Retinal pigment epithelial cell (primary cell): Measurements from ENCODE around the gene N4BP2.

ENCODE experiments used
- DNase-seq: peaks from one replicate; pipeline ENCODE4 v3.0.0-alpha.2; 2010; ENCODE audit warnings: low read depth
- H3K4me3 ChIP-seq: 2 replicates; pipeline ENCODE4 v1.5.1; 2011; ENCODE audit warnings: mild to moderate bottlenecking, low read length, control low read depth, moderate library complexity
- TF ChIP-seq, protein P1 (sequence below): conservative IDR thresholded peaks from 2 replicates; pipeline ENCODE4 v1.5.1; 2011; ENCODE audit warnings: low read depth, low read length, control low read depth, inconsistent platforms

N4BP2 gene

GRCh38 chr4:40201898-40202297, 145.2 kb downstream of the N4BP2 start:
- no peak for DNase-seq
- H3K4me3 ChIP-seq, result no peak overlapping the region
- TF ChIP-seq, protein P1, sequence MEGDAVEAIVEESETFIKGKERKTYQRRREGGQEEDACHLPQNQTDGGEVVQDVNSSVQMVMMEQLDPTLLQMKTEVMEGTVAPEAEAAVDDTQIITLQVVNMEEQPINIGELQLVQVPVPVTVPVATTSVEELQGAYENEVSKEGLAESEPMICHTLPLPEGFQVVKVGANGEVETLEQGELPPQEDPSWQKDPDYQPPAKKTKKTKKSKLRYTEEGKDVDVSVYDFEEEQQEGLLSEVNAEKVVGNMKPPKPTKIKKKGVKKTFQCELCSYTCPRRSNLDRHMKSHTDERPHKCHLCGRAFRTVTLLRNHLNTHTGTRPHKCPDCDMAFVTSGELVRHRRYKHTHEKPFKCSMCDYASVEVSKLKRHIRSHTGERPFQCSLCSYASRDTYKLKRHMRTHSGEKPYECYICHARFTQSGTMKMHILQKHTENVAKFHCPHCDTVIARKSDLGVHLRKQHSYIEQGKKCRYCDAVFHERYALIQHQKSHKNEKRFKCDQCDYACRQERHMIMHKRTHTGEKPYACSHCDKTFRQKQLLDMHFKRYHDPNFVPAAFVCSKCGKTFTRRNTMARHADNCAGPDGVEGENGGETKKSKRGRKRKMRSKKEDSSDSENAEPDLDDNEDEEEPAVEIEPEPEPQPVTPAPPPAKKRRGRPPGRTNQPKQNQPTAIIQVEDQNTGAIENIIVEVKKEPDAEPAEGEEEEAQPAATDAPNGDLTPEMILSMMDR, result no peak

GRCh38 chr4:40202474-40202873, 145.8 kb downstream of the N4BP2 start:
- H3K4me3 ChIP-seq, result no peak overlapping the region
- TF ChIP-seq, protein P1, result no peak
- no peak for DNase-seq

DNA sequence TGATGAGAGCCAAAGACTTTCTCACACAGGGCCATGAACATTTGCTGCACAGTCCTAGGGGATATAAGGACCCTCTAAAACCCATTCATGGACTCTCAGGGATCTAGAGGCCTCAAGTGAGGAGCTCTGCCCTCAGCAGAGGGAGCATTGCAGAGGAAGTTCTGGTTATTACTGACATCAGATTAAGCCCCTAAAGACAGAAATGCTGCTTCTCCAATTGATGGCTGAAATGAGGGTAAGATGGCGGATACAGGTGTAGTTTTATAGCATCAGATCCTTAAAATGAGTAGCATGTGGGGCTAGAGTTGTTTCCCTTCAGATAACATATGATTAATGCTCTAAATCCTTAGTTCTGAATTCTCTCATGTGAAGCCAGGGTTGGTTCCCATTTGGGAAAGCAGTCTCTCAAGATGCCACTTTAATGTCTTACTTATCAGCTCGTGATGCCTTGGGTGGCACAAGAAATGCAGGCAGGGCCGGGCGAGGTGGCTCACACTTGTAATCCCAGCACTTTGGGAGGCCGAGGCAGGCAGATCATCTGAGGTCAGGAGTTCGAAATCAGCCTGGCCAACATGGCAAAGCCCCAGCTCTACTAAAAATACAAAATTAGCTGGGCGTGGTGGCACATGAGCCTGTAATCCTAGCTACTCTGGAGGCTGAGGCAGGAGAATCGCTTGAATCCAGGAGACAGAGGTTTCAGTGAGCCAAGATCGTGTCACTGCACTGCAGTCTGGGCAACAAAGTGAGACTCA, 148.0 kb downstream of the N4BP2 start:
- H3K4me3 ChIP-seq, result no peak overlapping the region
- no peak for DNase-seq
- TF ChIP-seq, protein P1, result no peak

GRCh38 chr4:40205259-40206198, 148.9 kb downstream of the N4BP2 start:
- H3K4me3 ChIP-seq, result no peak overlapping the region
- TF ChIP-seq, protein P1, result no peak
- no peak for DNase-seq

- H3K4me3 ChIP-seq, result no peak overlapping the region
- DNase-seq, result no peak
- TF ChIP-seq, protein P1, result no peak
Observed at GRCh38 chr4:40206426-40206825, 149.8 kb downstream of the N4BP2 start.
